ENCODE results near the gene ESPNL.
"Not testable (repeated sequence)": the region's sequence is repeated elsewhere in the genome, so short reads cannot be mapped to it uniquely, and the experiment has no call there.

ESPNL gene, protein sequence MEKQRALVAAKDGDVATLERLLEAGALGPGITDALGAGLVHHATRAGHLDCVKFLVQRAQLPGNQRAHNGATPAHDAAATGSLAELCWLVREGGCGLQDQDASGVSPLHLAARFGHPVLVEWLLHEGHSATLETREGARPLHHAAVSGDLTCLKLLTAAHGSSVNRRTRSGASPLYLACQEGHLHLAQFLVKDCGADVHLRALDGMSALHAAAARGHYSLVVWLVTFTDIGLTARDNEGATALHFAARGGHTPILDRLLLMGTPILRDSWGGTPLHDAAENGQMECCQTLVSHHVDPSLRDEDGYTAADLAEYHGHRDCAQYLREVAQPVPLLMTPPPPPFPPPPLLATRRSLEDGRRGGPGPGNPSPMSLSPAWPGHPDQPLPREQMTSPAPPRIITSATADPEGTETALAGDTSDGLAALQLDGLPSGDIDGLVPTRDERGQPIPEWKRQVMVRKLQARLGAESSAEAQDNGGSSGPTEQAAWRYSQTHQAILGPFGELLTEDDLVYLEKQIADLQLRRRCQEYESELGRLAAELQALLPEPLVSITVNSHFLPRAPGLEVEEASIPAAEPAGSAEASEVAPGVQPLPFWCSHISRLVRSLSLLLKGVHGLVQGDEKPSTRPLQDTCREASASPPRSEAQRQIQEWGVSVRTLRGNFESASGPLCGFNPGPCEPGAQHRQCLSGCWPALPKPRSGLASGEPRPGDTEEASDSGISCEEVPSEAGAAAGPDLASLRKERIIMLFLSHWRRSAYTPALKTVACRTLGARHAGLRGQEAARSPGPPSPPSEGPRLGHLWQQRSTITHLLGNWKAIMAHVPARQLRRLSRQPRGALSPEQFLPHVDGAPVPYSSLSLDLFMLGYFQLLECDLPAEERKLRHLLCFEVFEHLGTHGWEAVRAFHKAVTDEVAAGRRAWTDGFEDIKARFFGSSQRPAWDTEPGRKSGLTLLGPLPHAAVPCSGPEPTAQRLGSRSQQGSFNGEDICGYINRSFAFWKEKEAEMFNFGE

DNA sequence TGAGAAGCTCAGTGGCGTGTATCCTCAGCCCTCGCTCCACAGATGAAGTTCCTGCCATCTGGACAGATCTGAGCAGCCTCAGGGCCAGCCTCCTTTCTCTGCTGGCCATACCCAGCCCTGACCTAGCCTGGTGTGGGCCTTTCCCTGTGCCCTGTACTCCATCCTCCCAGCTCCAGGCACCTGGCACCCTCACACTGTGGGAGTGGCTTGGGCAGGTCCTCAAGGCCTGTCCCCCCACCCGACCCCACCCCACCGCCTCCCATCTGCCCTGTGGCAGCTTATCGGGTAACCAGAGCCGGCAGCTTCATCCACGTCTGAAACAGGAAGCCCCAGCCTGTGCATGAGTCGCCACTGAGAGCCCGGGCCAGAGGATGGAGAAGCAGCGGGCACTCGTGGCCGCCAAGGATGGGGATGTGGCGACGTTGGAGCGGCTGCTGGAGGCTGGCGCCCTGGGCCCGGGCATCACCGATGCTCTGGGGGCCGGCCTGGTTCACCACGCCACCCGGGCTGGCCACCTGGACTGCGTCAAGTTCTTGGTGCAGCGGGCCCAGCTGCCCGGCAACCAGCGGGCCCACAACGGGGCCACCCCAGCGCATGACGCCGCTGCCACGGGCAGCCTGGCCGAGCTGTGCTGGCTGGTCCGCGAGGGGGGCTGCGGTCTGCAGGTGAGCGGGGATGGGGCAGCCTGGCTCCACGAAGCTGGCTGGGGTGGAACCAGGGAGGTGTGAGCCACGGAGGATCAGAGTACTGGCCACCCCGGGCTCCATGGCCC is at the start of gene ESPNL:
Gene ESPNL (plus strand): TSS at position 292 of the 772 bp plus-strand sequence. CDS start 80 bp downstream, at position 372.
- Histone ChIP-seq H3K4me1 (ENCODE audit: insufficient read depth, insufficient read length) (peaks cover 13% of the 10 kb centered on the region), H3K27me3 (ENCODE audit: insufficient read depth, insufficient read length) (no peaks in the 10 kb centered on the region), H3K9me3 (ENCODE audit: insufficient read depth, low read length) (no peaks in the 10 kb centered on the region; the same call in 1 of the 2 replicates), H3K4me3 (ENCODE audit: insufficient read length, low read depth) (no peak within 1 kb of the TSS), H3K9ac (ENCODE audit: insufficient read length, low read depth) (no peak within 1 kb of the TSS), H3K36me3 (ENCODE audit: insufficient read depth, insufficient read length, low read length) (peaks cover 22% of the 10 kb centered on the region)
- no peak for DNase-seq (ENCODE audit: low read depth, low spot score)
- TF ChIP-seq ZNF274 (IDR thresholded peaks at IDR 0.05; ENCODE audit: low read depth, low read length): no peak
- no peak for TF ChIP-seq YY1 (IDR thresholded peaks at IDR 0.05; ENCODE audit: insufficient read depth, insufficient read length)
- TF ChIP-seq SUZ12 (IDR thresholded peaks at IDR 0.05; ENCODE audit: extremely low read depth, insufficient read depth, insufficient read length): no peak

DNA sequence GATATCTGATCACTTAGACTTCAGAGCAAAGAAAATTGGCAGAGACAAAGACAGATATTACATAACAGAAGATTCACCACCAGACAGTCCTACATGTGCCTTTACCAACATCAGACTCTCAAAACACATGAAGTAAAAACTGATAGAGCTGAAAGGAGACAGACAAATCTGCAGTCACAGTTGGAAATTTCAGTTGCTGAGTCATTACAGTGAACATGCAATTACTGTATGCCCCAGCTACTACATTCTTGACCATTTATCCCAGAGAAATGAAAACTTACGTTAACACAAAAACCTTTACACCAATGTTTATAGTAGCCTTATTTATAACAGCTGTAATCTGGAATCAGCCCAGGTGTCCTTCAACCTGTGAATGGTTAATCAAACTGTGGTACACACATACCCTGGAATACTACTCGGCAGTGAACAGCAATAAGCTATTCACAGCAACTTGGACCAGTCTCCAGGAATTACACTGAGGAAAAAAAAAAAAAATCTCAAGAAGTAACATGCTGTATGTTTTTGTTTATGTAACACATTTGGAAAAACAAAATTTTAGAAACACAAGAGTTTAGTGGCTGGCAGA is 46.9 kb upstream of the ESPNL start:
- H3K4me3 ChIP-seq (ENCODE audit: insufficient read length, low read depth): no peak overlapping the region
- no peak overlapping the region for H3K9ac ChIP-seq (ENCODE audit: insufficient read length, low read depth)
- H3K27me3 ChIP-seq (ENCODE audit: insufficient read depth, insufficient read length): no peaks in the 10 kb centered on the region
- H3K9me3 ChIP-seq (ENCODE audit: insufficient read depth, low read length): peaks cover 8% of the 10 kb centered on the region; the same call in 1 of the 2 replicates
- DNase-seq (ENCODE audit: low read depth, low spot score): no peak
- H3K36me3 ChIP-seq (ENCODE audit: insufficient read depth, insufficient read length, low read length): no peaks in the 10 kb centered on the region
- TF ChIP-seq YY1 (IDR thresholded peaks at IDR 0.05; ENCODE audit: insufficient read depth, insufficient read length): no peak
- no peak for TF ChIP-seq ZNF274 (IDR thresholded peaks at IDR 0.05; ENCODE audit: low read depth, low read length)
- no peak for TF ChIP-seq SUZ12 (IDR thresholded peaks at IDR 0.05; ENCODE audit: extremely low read depth, insufficient read depth, insufficient read length)
- no peaks in the 10 kb centered on the region for H3K4me1 ChIP-seq (ENCODE audit: insufficient read depth, insufficient read length)

DNA sequence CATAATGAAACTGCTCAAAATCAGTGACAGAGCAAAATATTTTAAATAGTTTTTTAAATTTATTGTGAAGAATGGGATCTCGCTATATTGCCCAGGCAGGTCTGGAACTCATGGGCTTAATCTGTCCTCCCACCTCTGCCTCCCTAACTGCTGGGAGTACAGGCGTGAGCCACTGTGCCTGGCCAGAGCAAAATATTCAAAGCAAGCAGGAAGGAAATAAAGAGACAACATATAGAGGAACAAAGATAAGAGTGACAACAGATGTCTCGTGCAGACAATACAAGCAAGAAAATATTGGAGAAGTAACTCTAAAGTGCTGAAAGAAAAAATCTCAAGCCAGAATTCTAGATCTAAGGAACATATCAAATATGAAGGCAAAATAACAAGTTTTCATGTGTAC is 44.3 kb upstream of the ESPNL start:
- DNase-seq (ENCODE audit: low read depth, low spot score): no peak
- TF ChIP-seq SUZ12 (IDR thresholded peaks at IDR 0.05; ENCODE audit: extremely low read depth, insufficient read depth, insufficient read length) (no peak), ZNF274 (IDR thresholded peaks at IDR 0.05; ENCODE audit: low read depth, low read length) (no peak), YY1 (IDR thresholded peaks at IDR 0.05; ENCODE audit: insufficient read depth, insufficient read length) (no peak)

DNA sequence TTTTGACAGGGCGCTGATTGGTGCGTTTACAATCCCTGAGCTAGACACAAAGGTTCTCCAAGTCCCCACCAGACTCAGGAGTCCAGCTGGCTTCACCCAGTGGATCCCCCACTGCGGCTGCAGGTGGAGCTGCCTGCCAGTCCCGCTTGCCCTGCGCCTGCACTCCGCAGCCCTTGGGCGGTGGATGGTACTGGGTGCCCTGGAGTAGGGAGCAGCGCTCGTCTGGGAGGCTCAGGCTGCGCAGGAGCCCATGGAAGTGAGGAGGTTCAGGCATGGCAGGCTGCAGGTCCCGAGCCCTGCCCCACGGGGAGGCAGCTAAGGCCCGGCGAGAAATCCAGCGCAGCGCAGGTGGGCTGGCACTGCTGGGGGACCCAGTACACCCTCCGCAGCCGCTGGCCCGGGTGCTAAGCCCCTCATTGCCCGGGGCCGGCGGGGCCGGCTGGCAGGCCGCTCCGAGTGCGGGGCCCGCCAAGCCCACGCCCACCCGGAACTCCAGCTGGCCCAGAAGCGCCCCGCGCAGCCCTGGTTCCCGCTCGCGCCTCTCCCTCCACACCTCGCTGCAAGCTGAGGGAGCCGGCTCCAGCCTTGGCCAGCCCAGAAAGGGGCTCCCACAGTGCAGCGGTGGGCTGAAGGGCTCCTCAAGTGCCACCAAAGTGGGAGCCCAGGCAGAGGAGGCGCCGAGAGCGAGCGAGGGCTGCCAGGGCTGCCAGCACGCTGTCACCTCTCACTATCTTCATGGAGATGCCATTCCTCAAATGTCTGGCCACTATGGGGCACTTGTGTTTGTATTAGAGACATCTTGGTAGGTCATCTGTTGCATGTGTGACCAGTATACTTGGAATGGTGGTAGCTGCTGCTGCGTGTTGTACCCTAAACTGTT is 42.2 kb upstream of the ESPNL start:
- H3K4me1 ChIP-seq (ENCODE audit: insufficient read depth, insufficient read length); H3K27me3 ChIP-seq (ENCODE audit: insufficient read depth, insufficient read length); H3K4me3 ChIP-seq (ENCODE audit: insufficient read length, low read depth); H3K9ac ChIP-seq (ENCODE audit: insufficient read length, low read depth); DNase-seq (ENCODE audit: low read depth, low spot score); H3K36me3 ChIP-seq (ENCODE audit: insufficient read depth, insufficient read length, low read length): not testable (repeated sequence)
- H3K9me3 ChIP-seq (ENCODE audit: insufficient read depth, low read length): peaks cover 15% of the 10 kb centered on the region; the same call in 1 of the 2 replicates

More for the DNA sequence above, 44.3 kb upstream of the ESPNL start:
- Histone ChIP-seq H3K4me1 (ENCODE audit: insufficient read depth, insufficient read length) (no peaks in the 10 kb centered on the region), H3K9me3 (ENCODE audit: insufficient read depth, low read length) (peaks cover 15% of the 10 kb centered on the region; the same call in 1 of the 2 replicates), H3K36me3 (ENCODE audit: insufficient read depth, insufficient read length, low read length) (no peaks in the 10 kb centered on the region), H3K27me3 (ENCODE audit: insufficient read depth, insufficient read length) (no peaks in the 10 kb centered on the region), H3K9ac (ENCODE audit: insufficient read length, low read depth) (no peak overlapping the region), H3K4me3 (ENCODE audit: insufficient read length, low read depth) (no peak overlapping the region)

DNA sequence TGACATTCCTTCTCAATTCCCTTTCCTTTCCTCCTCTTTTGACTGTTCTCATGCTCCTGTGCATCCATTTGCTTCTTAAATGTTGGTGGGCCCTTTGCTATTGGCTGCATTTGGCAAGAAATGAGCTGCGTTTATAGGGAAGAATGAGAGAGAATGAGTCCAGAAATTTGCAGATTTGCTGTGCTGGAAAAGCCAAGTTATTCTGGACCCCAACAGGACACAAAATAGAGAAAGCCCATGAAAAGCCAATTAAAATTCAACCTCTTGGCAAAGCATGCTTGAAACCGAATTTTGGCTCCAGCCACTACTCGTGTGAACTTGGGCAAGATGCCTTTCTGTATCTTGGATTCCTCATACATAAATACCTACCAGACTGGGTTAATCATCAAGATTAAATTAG is 40.6 kb upstream of the ESPNL start:
- TF ChIP-seq SUZ12 (IDR thresholded peaks at IDR 0.05; ENCODE audit: extremely low read depth, insufficient read depth, insufficient read length): no peak
- TF ChIP-seq YY1 (IDR thresholded peaks at IDR 0.05; ENCODE audit: insufficient read depth, insufficient read length): no peak
- TF ChIP-seq ZNF274 (IDR thresholded peaks at IDR 0.05; ENCODE audit: low read depth, low read length): no peak
- H3K9ac ChIP-seq (ENCODE audit: insufficient read length, low read depth): peak overlapping the region; percentile 96
- peaks cover 15% of the 10 kb centered on the region; the same call in 1 of the 2 replicates for H3K9me3 ChIP-seq (ENCODE audit: insufficient read depth, low read length)

DNA sequence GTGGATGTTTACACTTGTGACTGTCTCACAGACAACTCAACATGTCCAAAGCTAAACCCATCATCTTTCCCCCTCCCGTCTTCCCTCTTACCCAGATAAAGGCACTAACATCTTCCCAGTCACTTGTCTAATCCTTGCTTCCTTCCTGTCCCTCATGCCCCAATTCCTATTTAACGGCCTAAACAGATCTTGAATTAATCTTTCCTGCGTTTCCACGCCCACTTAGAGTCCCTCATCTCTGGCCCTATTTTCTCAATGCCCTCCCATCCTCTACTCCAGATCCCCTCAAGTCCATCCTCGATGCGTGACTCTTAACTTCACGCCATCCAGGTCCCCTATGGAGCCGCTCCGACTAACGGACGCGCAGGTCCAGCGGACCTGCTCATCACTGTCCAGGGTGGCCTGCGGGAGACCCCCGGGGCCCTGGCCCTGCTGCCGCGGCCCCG is 40.0 kb upstream of the ESPNL start:
- H3K4me1 ChIP-seq (ENCODE audit: insufficient read depth, insufficient read length): no peaks in the 10 kb centered on the region
- H3K27me3 ChIP-seq (ENCODE audit: insufficient read depth, insufficient read length): no peaks in the 10 kb centered on the region
- peaks cover 15% of the 10 kb centered on the region; the same call in 1 of the 2 replicates for H3K9me3 ChIP-seq (ENCODE audit: insufficient read depth, low read length)
- H3K36me3 ChIP-seq (ENCODE audit: insufficient read depth, insufficient read length, low read length): peaks cover 19% of the 10 kb centered on the region
- TF ChIP-seq ZNF274 (IDR thresholded peaks at IDR 0.05; ENCODE audit: low read depth, low read length): no peak
- no peak for DNase-seq (ENCODE audit: low read depth, low spot score)
- peak overlapping the region; percentile 96 for H3K9ac ChIP-seq (ENCODE audit: insufficient read length, low read depth)
- peak overlapping the region; percentile 89 for H3K4me3 ChIP-seq (ENCODE audit: insufficient read length, low read depth)

More for the DNA sequence above, 40.6 kb upstream of the ESPNL start:
- peaks cover 13% of the 10 kb centered on the region for H3K36me3 ChIP-seq (ENCODE audit: insufficient read depth, insufficient read length, low read length)
- no peak for DNase-seq (ENCODE audit: low read depth, low spot score)
- H3K4me3 ChIP-seq (ENCODE audit: insufficient read length, low read depth): peak overlapping the region; percentile 89
- no peaks in the 10 kb centered on the region for H3K27me3 ChIP-seq (ENCODE audit: insufficient read depth, insufficient read length)
- H3K4me1 ChIP-seq (ENCODE audit: insufficient read depth, insufficient read length): no peaks in the 10 kb centered on the region

Measured in NT2/D1 (cell line).